Measurements from ENCODE around the gene CERS6. TPM values are rescaled to one million over a fixed set of nuclear protein-coding genes. Genes with fewer than 3 reads are reported as not detected.

The CERS6 gene
- total RNA-seq, 1 experiment from 2014 or later: 8.3 TPM

DNA sequence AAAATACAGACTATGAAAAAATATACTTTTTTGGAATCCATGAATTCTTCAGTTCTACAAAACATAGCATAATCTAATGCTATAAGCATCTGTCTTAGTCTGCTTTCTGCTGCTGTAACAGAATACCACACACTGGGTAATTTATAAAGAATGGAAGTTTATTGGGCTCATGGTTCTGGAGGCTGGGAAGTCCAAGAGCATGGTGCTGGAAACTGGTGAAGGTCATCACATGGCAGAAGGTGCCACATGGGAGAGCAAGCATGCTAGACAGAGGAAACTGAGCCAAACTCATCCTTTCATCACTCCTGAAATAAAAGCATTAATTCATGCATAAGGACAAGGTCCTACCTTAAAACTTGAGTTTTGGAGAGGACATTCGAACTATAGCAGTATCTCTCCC, 319.8 kb downstream of the CERS6 start:
- POLR2A ChIA-PET (ENCODE audit: unreplicated experiment): no interaction called here
- Histone ChIP-seq H3K9me3 (ENCODE audit: insufficient read depth, low read depth) (no peaks in the 10 kb centered on the region), H3K4me2 (no peak overlapping the region), H3K9me2 (ENCODE audit: insufficient read depth) (no peaks in the 10 kb centered on the region), H3K4me3 (no peak overlapping the region), H4K20me1 (ENCODE audit: insufficient read depth) (no peaks in the 10 kb centered on the region), H3K4me1 (replicated peaks; ENCODE audit: insufficient read depth) (no peaks in the 10 kb centered on the region), H3K36me3 (ENCODE audit: low read depth) (no peaks in the 10 kb centered on the region), H3K27ac (no peak overlapping the region), H2AFZ (no peak overlapping the region), H3F3A (ENCODE audit: insufficient read depth, low read depth) (no peaks in the 10 kb centered on the region), H3K27me3 (ENCODE audit: insufficient read depth, low read depth) (no peaks in the 10 kb centered on the region), H3K79me2 (ENCODE audit: low read depth) (no peaks in the 10 kb centered on the region)
- intact Hi-C loops (cut with micrococcal nuclease; ENCODE audit: unreplicated experiment): no loop called here
- TF ChIP-seq EZH2 (IDR thresholded peaks at IDR 0.05; ENCODE audit: low read depth): no peak
- TF ChIP-seq, protein P1, sequence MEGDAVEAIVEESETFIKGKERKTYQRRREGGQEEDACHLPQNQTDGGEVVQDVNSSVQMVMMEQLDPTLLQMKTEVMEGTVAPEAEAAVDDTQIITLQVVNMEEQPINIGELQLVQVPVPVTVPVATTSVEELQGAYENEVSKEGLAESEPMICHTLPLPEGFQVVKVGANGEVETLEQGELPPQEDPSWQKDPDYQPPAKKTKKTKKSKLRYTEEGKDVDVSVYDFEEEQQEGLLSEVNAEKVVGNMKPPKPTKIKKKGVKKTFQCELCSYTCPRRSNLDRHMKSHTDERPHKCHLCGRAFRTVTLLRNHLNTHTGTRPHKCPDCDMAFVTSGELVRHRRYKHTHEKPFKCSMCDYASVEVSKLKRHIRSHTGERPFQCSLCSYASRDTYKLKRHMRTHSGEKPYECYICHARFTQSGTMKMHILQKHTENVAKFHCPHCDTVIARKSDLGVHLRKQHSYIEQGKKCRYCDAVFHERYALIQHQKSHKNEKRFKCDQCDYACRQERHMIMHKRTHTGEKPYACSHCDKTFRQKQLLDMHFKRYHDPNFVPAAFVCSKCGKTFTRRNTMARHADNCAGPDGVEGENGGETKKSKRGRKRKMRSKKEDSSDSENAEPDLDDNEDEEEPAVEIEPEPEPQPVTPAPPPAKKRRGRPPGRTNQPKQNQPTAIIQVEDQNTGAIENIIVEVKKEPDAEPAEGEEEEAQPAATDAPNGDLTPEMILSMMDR (conservative IDR thresholded peaks at IDR 0.05): no peak
- CTCF ChIA-PET: no interaction called here
- DNase-seq: no peak
- BruUV-seq (replicated peaks): no TSS peak

DNA sequence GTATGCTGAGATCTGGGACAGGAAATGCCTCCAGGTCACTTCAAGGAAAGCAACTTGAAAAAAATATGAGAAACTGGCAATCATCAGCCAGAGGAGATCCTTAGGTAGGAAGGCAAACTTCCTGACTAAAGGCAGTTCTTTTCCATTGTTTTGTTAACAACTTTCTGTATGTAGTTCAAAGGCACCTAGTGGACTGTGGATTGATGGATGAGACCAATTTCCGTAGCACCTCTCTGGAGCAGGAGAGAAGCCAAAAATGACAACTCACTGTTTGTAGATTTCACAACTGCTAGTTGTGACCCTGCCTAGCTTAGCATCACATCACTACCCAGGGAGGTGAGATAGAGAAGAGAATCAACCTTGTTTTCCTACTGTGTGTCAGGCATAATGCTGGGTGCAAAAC, 324.6 kb downstream of the CERS6 start:
- H3K9me2 ChIP-seq (ENCODE audit: insufficient read depth): no peaks in the 10 kb centered on the region
- H3K4me3 ChIP-seq: no peak overlapping the region
- no peaks in the 10 kb centered on the region for H3K9me3 ChIP-seq (ENCODE audit: insufficient read depth, low read depth)
- BruUV-seq (replicated peaks): no TSS peak
- H2AFZ ChIP-seq: no peak overlapping the region
- no peaks in the 10 kb centered on the region for H3K79me2 ChIP-seq (ENCODE audit: low read depth)
- H4K20me1 ChIP-seq (ENCODE audit: insufficient read depth): no peaks in the 10 kb centered on the region
- intact Hi-C loops (cut with micrococcal nuclease; ENCODE audit: unreplicated experiment): no loop called here
- DNase-seq: no peak
- no peak overlapping the region for H3K27ac ChIP-seq
- TF ChIP-seq, protein P1 (conservative IDR thresholded peaks at IDR 0.05): no peak
- TF ChIP-seq EZH2 (IDR thresholded peaks at IDR 0.05; ENCODE audit: low read depth): no peak
- ChIA-PET CTCF (no interaction called here), POLR2A (ENCODE audit: unreplicated experiment) (no interaction called here)
- no peaks in the 10 kb centered on the region for H3K4me1 ChIP-seq (replicated peaks; ENCODE audit: insufficient read depth)
- no peaks in the 10 kb centered on the region for H3K36me3 ChIP-seq (ENCODE audit: low read depth)
- H3K27me3 ChIP-seq (ENCODE audit: insufficient read depth, low read depth): no peaks in the 10 kb centered on the region
- no peak overlapping the region for H3K4me2 ChIP-seq
- H3F3A ChIP-seq (ENCODE audit: insufficient read depth, low read depth): no peaks in the 10 kb centered on the region

DNA sequence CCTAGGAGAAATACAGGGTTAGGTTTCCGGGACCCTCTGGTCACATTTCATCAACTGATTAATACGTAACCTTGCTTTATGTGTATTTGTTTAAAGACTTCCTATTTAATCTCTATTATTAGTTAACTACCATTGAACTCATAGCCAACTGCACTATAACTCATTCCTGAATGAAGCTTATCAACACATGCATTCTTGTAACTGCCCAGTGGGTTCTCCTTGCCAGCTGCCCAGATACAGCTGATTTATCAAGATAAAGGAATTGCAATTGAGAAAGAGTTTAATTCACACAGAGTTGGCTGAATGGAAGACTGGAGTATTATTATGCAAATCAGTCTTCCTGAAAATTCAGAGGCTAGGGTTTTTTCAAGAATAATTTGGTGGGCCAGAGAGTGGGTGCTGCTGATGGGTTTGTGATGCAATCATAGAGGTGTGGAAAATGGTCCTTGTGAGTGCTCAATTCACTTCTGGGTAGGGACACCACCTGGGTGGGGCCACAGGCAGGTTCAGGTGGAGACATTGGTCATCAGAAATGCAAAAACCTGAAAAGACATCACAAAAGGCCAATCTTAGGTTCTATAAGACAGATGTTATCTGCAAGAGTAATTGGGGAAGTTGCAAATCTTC, 325.2 kb downstream of the CERS6 start:
- CTCF ChIA-PET: no interaction called here
- intact Hi-C loops (cut with micrococcal nuclease; ENCODE audit: unreplicated experiment): no loop called here
- no peak for DNase-seq
- Histone ChIP-seq H3K27me3 (ENCODE audit: insufficient read depth, low read depth) (no peaks in the 10 kb centered on the region), H3K4me3 (no peak overlapping the region), H3K9me3 (ENCODE audit: insufficient read depth, low read depth) (no peaks in the 10 kb centered on the region), H3K4me2 (no peak overlapping the region), H3F3A (ENCODE audit: insufficient read depth, low read depth) (no peaks in the 10 kb centered on the region), H3K79me2 (ENCODE audit: low read depth) (no peaks in the 10 kb centered on the region), H3K4me1 (replicated peaks; ENCODE audit: insufficient read depth) (no peaks in the 10 kb centered on the region), H2AFZ (no peak overlapping the region), H3K36me3 (ENCODE audit: low read depth) (no peaks in the 10 kb centered on the region), H3K27ac (no peak overlapping the region), H4K20me1 (ENCODE audit: insufficient read depth) (no peaks in the 10 kb centered on the region), H3K9me2 (ENCODE audit: insufficient read depth) (no peaks in the 10 kb centered on the region)
- no peak for TF ChIP-seq EZH2 (IDR thresholded peaks at IDR 0.05; ENCODE audit: low read depth)
- TF ChIP-seq, protein P1 (conservative IDR thresholded peaks at IDR 0.05): no peak
- no TSS peak for BruUV-seq (replicated peaks)
- POLR2A ChIA-PET (ENCODE audit: unreplicated experiment): no interaction called here
